Trophoblast cell (in vitro differentiated cells and primary cell): Measurements from ENCODE around the gene RPS6KL1.
A peak's percentile ranks its signal among the peaks of the same experiment; 100 is the strongest.

Experiments used
- DNase-seq, 2 donors: peaks; one replicate each; pipeline ENCODE4 v3.0.0-alpha.2; 2016
- H2AFZ ChIP-seq: 2 replicates; pipeline ENCODE4 v1.6.1; 2013; ENCODE audit warnings: low read length, moderate library complexity, mild to moderate bottlenecking; ENCODE audit not compliant: insufficient read depth, poor library complexity
- H2AK5ac ChIP-seq: 2 replicates; pipeline ENCODE4 v1.6.1; 2013; ENCODE audit warnings: mild to moderate bottlenecking, low read length
- H2BK120ac ChIP-seq: 2 replicates; pipeline ENCODE4 v1.6.1; 2013; ENCODE audit warnings: low read length, mild to moderate bottlenecking, moderate library complexity; ENCODE audit not compliant: insufficient read depth, poor library complexity
- H2BK12ac ChIP-seq: 2 replicates; pipeline ENCODE4 v1.6.1; 2013; ENCODE audit warnings: mild to moderate bottlenecking, low read length, moderate library complexity
- H2BK5ac ChIP-seq: 2 replicates; pipeline ENCODE4 v1.6.1; 2013; ENCODE audit warnings: low read length, low read depth, moderate library complexity, mild to moderate bottlenecking; ENCODE audit not compliant: poor library complexity
- H3K14ac ChIP-seq: 2 replicates; pipeline ENCODE4 v1.6.1; 2013; ENCODE audit warnings: mild to moderate bottlenecking, low read length
- H3K18ac ChIP-seq: 2 replicates; pipeline ENCODE4 v1.6.1; 2013; ENCODE audit warnings: mild to moderate bottlenecking, low read length
- H3K23ac ChIP-seq: 2 replicates; pipeline ENCODE4 v1.6.1; 2013; ENCODE audit warnings: low read length
- H3K27ac ChIP-seq: 2 replicates; pipeline ENCODE4 v1.5.1; 2013; ENCODE audit warnings: low read depth, mild to moderate bottlenecking, inconsistent platforms, low read length, moderate library complexity
- H3K27me3 ChIP-seq: 2 replicates; pipeline ENCODE4 v1.6.1; 2013; ENCODE audit warnings: inconsistent platforms, mild to moderate bottlenecking, low read length, moderate library complexity; ENCODE audit not compliant: insufficient read depth
- H3K36me3 ChIP-seq, 2 experiments: 1 replicate in 1 of 2; 2 replicates in 1 of 2; pipeline ENCODE4 v1.6.1; 2013; ENCODE audit warnings: low read length in 2 of 2, mild to moderate bottlenecking in 2 of 2, moderate library complexity in 1 of 2; ENCODE audit not compliant: insufficient read depth in 2 of 2, control insufficient read depth in 1 of 2
- H3K4ac ChIP-seq: 2 replicates; pipeline ENCODE4 v1.6.1; 2013; ENCODE audit warnings: low read depth, mild to moderate bottlenecking, low read length, moderate library complexity
- H3K4me1 ChIP-seq, 2 experiments: 1 replicate in 1 of 2; 2 replicates in 1 of 2; pipeline ENCODE4 v1.6.1; 2013; ENCODE audit warnings: low read length in 2 of 2, mild to moderate bottlenecking in 2 of 2, moderate library complexity in 1 of 2; ENCODE audit not compliant: insufficient read depth in 2 of 2, control insufficient read depth in 1 of 2
- H3K4me2 ChIP-seq: 2 replicates; pipeline ENCODE4 v1.6.1; 2013; ENCODE audit warnings: inconsistent platforms, mild to moderate bottlenecking, low read length, moderate library complexity
- H3K4me3 ChIP-seq: 2 replicates; pipeline ENCODE4 v1.5.1; 2013; ENCODE audit warnings: mild to moderate bottlenecking, low read depth, low read length, inconsistent platforms
- H3K79me1 ChIP-seq: one replicate; pipeline ENCODE4 v1.6.1; 2013; ENCODE audit warnings: low read length
- H3K79me2 ChIP-seq: 2 replicates; pipeline ENCODE4 v1.6.1; 2013; ENCODE audit warnings: low read length, mild to moderate bottlenecking; ENCODE audit not compliant: control insufficient read depth, insufficient read depth, poor library complexity
- H3K9ac ChIP-seq: 2 replicates; pipeline ENCODE4 v1.6.1; 2013; ENCODE audit warnings: mild to moderate bottlenecking, low read length
- H3K9me3 ChIP-seq: 2 replicates; pipeline ENCODE4 v1.6.1; 2013; ENCODE audit warnings: low read depth, mild to moderate bottlenecking, control low read depth, inconsistent platforms, low read length; ENCODE audit not compliant: insufficient read depth
- H4K12ac ChIP-seq: 2 replicates; pipeline ENCODE4 v1.6.1; 2013; ENCODE audit warnings: low read depth, mild to moderate bottlenecking, low read length, moderate library complexity
- H4K8ac ChIP-seq: 2 replicates; pipeline ENCODE4 v1.6.1; 2013; ENCODE audit warnings: low read depth, mild to moderate bottlenecking, low read length, moderate library complexity
- H4K91ac ChIP-seq: one replicate; pipeline ENCODE4 v1.6.1; 2013; ENCODE audit warnings: low read depth, mild to moderate bottlenecking, low read length, moderate library complexity
- WGBS: extraction: QIAGEN DNeasy Blood & Tissue Kit; methylation state at CpG from one replicate; pipeline ENCODE4 v1.1.7; 2013; ENCODE audit warnings: missing lambda C conversion rate; ENCODE audit not compliant: insufficient read length, insufficient coverage; ENCODE audit errors: extremely low coverage; 5-methylcytosine and 5-hydroxymethylcytosine counted together

Gene RPS6KL1

DNA sequence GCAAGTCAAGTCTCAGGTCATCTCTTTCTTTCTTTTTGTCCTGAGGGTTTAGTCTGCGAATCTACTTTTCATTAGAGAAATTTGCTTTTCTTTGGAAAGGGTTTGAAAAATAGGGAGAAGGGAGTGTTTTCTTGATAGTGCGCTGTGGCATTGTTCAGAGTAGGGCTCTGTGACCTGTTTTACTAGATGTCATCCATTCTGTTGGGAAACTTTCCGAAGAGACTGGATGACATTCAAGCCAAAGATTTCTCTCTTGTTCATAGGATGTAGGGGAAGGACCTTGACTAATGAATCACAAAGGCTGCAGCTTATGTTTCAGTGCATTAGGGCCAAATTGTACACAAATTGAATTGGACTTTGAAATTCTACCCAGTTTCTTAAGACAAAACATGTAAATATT, 26.7 kb downstream of the RPS6KL1 start:
- no peaks in the 10 kb centered on the region for H3K79me1 ChIP-seq
- H3K4ac ChIP-seq: no peak overlapping the region
- H3K9ac ChIP-seq: no peak overlapping the region
- peaks cover 51 to 69% of the 10 kb centered on the region in 2 experiments for H3K36me3 ChIP-seq
- no peak overlapping the region for H2AFZ ChIP-seq
- no peaks in the 10 kb centered on the region for H3K9me3 ChIP-seq
- no peak overlapping the region for H2AK5ac ChIP-seq
- no peak overlapping the region for H4K12ac ChIP-seq
- no peak overlapping the region for H3K4me3 ChIP-seq
- H2BK12ac ChIP-seq: no peak overlapping the region
- no peak overlapping the region for H2BK120ac ChIP-seq
- no peak overlapping the region for H4K91ac ChIP-seq
- no peak overlapping the region for H2BK5ac ChIP-seq
- H3K4me2 ChIP-seq: no peak overlapping the region
- no peaks in the 10 kb centered on the region for H3K27me3 ChIP-seq
- H3K27ac ChIP-seq: no peak overlapping the region
- H3K4me1 ChIP-seq: no peaks in the 10 kb centered on the region
- no peaks in the 10 kb centered on the region for H3K79me2 ChIP-seq
- DNase-seq: peak in 1 of 2 donors; percentile 13
- H4K8ac ChIP-seq: no peak overlapping the region
- no peak overlapping the region for H3K23ac ChIP-seq
- no peak overlapping the region for H3K14ac ChIP-seq
- no peak overlapping the region for H3K18ac ChIP-seq
- WGBS: no CpG with 5 or more reads among the region's 3 CpGs

DNA sequence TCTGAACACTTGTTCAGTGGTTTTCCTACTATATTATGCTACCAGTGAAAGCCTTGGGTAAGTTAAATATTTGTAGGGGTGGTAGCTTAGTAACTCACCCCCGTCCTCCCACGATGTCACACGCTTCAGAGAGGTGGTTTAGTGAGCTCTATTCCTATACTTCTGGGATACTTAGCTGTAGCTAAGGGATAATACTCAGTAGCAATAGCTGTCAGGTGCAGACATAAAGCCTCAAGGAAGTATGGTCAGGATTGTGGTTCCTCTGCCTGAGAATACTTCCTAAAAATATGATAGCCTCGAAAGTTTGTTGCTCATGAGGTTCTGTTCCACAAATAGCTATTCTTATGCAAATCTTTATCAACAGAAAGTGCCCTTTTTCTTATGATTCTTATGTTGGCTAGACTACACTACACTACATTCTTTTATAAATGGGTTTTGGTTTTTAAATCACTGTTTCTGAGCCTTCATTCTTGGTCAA, 29.4 kb downstream of the RPS6KL1 start:
- no peak overlapping the region for H2AK5ac ChIP-seq
- no peak overlapping the region for H3K4me3 ChIP-seq
- no peak overlapping the region for H3K23ac ChIP-seq
- no peak overlapping the region for H3K14ac ChIP-seq
- no peak overlapping the region for H3K4ac ChIP-seq
- no peak overlapping the region for H3K4me2 ChIP-seq
- no peak overlapping the region for H3K27ac ChIP-seq
- H3K79me1 ChIP-seq: no peaks in the 10 kb centered on the region
- H3K18ac ChIP-seq: no peak overlapping the region
- no peak overlapping the region for H4K8ac ChIP-seq
- WGBS: no CpG with 5 or more reads among the region's 4 CpGs
- no peak overlapping the region for H2BK120ac ChIP-seq
- H3K9ac ChIP-seq: no peak overlapping the region
- no peaks in the 10 kb centered on the region for H3K9me3 ChIP-seq
- H4K12ac ChIP-seq: no peak overlapping the region
- no peaks in the 10 kb centered on the region for H3K27me3 ChIP-seq
- DNase-seq: no peak
- H4K91ac ChIP-seq: no peak overlapping the region
- no peaks in the 10 kb centered on the region for H3K79me2 ChIP-seq
- no peak overlapping the region for H2BK12ac ChIP-seq
- peaks cover 3% of the 10 kb centered on the region in 2 experiments for H3K4me1 ChIP-seq
- H2BK5ac ChIP-seq: no peak overlapping the region
- H3K36me3 ChIP-seq: peaks cover 45 to 58% of the 10 kb centered on the region in 2 experiments
- H2AFZ ChIP-seq: no peak overlapping the region

DNA sequence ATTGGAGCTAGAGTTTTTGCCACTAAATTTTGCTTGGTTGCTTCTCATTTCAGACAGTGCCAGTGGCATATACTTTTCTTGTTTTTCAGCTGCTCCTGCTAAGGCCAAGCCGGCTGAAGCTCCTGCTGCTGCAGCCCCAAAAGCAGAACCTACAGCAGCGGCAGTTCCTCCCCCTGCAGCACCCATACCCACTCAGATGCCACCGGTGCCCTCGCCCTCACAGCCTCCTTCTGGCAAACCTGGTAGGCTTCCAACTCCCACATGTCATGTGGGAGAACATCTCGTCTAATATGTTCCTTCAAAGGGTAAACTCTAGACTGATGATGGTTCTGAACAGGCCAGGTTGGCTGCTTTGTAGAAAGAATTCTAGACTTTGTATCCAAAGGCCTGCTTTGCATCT, 30.3 kb downstream of the RPS6KL1 start:
- H2AFZ ChIP-seq: no peak overlapping the region
- peaks cover 40 to 53% of the 10 kb centered on the region in 2 experiments for H3K36me3 ChIP-seq
- H3K18ac ChIP-seq: no peak overlapping the region
- no peak overlapping the region for H3K9ac ChIP-seq
- no peak overlapping the region for H3K4ac ChIP-seq
- H3K79me1 ChIP-seq: no peaks in the 10 kb centered on the region
- H2BK5ac ChIP-seq: no peak overlapping the region
- peaks cover 4 to 8% of the 10 kb centered on the region in 2 experiments for H3K4me1 ChIP-seq
- no peaks in the 10 kb centered on the region for H3K79me2 ChIP-seq
- no peak overlapping the region for H2BK120ac ChIP-seq
- no peak overlapping the region for H3K23ac ChIP-seq
- no peaks in the 10 kb centered on the region for H3K9me3 ChIP-seq
- WGBS: no CpG with 5 or more reads among the region's 5 CpGs
- H3K27me3 ChIP-seq: no peaks in the 10 kb centered on the region
- H4K91ac ChIP-seq: no peak overlapping the region
- H2BK12ac ChIP-seq: no peak overlapping the region
- H2AK5ac ChIP-seq: no peak overlapping the region
- H3K4me2 ChIP-seq: no peak overlapping the region
- H4K12ac ChIP-seq: no peak overlapping the region
- H4K8ac ChIP-seq: no peak overlapping the region
- no peak overlapping the region for H3K4me3 ChIP-seq
- H3K27ac ChIP-seq: no peak overlapping the region
- no peak overlapping the region for H3K14ac ChIP-seq
- DNase-seq: no peak

DNA sequence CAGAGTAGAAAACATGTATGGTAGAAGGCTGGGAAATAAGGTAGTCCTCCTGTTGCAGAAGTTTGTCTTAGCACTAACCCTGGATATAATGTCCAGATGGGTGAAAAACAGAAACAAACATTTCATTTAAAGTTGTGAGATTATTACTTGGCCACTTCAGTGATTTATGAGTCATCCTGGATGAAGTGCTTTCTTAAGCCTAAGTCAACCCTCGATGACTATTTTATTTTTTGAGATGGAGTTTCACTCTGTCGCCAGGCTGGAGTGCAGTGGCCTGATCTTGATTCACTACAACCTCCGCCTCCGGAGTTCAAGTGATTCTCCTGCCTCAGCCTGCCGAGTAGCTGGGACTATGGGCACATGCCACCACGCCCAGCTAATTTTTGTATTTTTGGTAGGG, 31.2 kb downstream of the RPS6KL1 start:
- no peak overlapping the region for H2AFZ ChIP-seq
- H4K91ac ChIP-seq: no peak overlapping the region
- peaks cover 4 to 8% of the 10 kb centered on the region in 2 experiments for H3K4me1 ChIP-seq
- no peaks in the 10 kb centered on the region for H3K27me3 ChIP-seq
- no peak overlapping the region for H3K27ac ChIP-seq
- H3K9me3 ChIP-seq: no peaks in the 10 kb centered on the region
- no peak overlapping the region for H3K4me3 ChIP-seq
- no peak overlapping the region for H2BK120ac ChIP-seq
- no peak overlapping the region for H3K18ac ChIP-seq
- H3K14ac ChIP-seq: no peak overlapping the region
- H2BK12ac ChIP-seq: no peak overlapping the region
- H3K9ac ChIP-seq: no peak overlapping the region
- H3K79me2 ChIP-seq: no peaks in the 10 kb centered on the region
- no peak overlapping the region for H4K8ac ChIP-seq
- WGBS: no CpG with 5 or more reads among the region's 6 CpGs
- H3K79me1 ChIP-seq: no peaks in the 10 kb centered on the region
- no peak overlapping the region for H3K4me2 ChIP-seq
- H3K23ac ChIP-seq: no peak overlapping the region
- no peak overlapping the region for H3K4ac ChIP-seq
- no peak overlapping the region for H2AK5ac ChIP-seq
- DNase-seq: no peak
- peaks cover 40 to 47% of the 10 kb centered on the region in 2 experiments for H3K36me3 ChIP-seq
- H4K12ac ChIP-seq: no peak overlapping the region
- no peak overlapping the region for H2BK5ac ChIP-seq
